Measurements from ENCODE around the gene DBT.

The DBT gene

DNA sequence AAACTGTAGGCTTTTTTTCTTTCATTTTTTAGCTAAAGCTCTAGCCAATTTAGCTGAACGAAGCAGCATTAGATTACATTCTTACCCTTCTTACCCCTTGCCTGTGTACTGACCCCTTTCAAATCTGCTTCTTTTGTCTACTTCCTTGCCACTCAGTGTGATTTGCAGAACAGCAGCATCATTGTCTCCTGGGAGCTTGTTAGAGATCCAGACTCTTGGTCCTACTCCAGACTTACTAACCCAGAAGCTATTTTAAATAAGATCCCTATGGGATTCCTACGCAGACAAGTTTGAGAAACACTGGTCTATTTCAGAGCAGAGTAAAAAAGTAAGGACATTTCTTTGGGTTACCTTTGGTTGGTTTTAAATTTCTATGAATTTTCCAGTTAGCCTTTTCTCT, 85.4 kb downstream of the DBT start:
- peak overlapping the region in 1 of 11 experiments; percentile 27; a peak in 1 of 22 replicates for H3K4me2 ChIP-seq
- no peaks in the 10 kb centered on the region for H3K36me3 ChIP-seq
- no peaks in the 10 kb centered on the region for H3K27me3 ChIP-seq
- no peak overlapping the region for H3K4me3 ChIP-seq
- no peak overlapping the region for H3K9ac ChIP-seq
- no peak overlapping the region for H3K27ac ChIP-seq
- no peaks in the 10 kb centered on the region for H3K9me3 ChIP-seq (replicated peaks in 1 of 11)
- no peaks in the 10 kb centered on the region for H4K20me1 ChIP-seq
- peaks cover 0 to 7% (median 0%) of the 10 kb centered on the region in 10 experiments; a peak in 5 of 20 replicates for H3K4me1 ChIP-seq
- no peak for TF ChIP-seq Cebpa-rat (IDR thresholded peaks at IDR 0.05)

DNA sequence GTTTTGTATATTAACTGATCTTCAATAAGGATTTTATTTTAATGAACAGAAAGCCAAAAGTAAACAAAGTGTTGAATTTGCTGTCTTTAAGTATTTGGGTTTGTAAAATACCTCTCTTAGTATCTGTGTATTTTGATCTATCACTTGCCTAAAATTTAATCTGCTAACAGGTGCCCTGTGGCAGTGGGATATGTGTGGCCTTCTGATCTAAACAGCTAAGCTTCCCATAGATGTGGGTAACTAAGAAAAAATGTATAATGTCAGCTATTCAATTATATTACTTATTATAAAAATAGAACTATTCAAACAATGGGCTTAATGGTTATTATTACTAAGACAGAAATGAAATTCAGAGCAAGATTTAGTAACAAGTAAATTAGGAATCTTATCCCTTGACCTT, 86.8 kb downstream of the DBT start:
- Histone ChIP-seq H3K9ac (no peak overlapping the region), H4K20me1 (no peaks in the 10 kb centered on the region), H3K27me3 (no peaks in the 10 kb centered on the region), H3K27ac (no peak overlapping the region), H3K9me3 (replicated peaks in 1 of 11) (no peaks in the 10 kb centered on the region), H3K4me1 (peaks cover 0 to 7% (median 0%) of the 10 kb centered on the region in 10 experiments; a peak in 5 of 20 replicates), H3K4me3 (no peak overlapping the region), H3K4me2 (no peak overlapping the region), H3K36me3 (no peaks in the 10 kb centered on the region)
- no peak for TF ChIP-seq Cebpa-rat (IDR thresholded peaks at IDR 0.05)

DNA sequence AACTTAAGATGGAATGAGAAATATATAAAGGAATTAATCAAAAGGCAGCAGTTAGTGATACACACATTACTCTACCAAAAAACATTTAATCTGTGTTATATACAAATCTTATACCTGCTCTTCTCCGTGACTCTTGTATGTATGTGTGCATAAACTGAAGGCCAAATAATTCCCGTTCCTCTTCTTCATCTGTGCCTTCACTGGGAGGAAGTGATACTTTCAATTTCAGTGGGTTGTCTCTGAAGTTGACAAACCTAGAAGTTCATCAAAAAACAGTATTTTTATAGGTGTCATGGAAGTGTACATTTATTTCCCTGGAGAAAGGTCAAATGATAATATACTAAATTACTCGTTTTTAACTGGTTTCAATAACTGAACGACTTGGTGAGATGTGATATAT, 97.4 kb downstream of the DBT start:
- H3K27ac ChIP-seq: no peak overlapping the region
- no peaks in the 10 kb centered on the region for H4K20me1 ChIP-seq
- no peak overlapping the region for H3K9ac ChIP-seq
- TF ChIP-seq Cebpa-rat (IDR thresholded peaks at IDR 0.05): no peak
- H3K4me2 ChIP-seq: peak overlapping the region in 3 of 11 experiments; percentile 3 to 36 (median 7); a peak in 3 of 22 replicates
- H3K36me3 ChIP-seq: peaks cover 18 to 41% (median 34%) of the 10 kb centered on the region in 11 experiments
- no peaks in the 10 kb centered on the region for H3K9me3 ChIP-seq (replicated peaks in 1 of 11)
- no peaks in the 10 kb centered on the region for H3K27me3 ChIP-seq
- H3K4me1 ChIP-seq: peaks cover 0 to 18% (median 2%) of the 10 kb centered on the region in 10 experiments; a peak in 7 of 20 replicates
- H3K4me3 ChIP-seq: no peak overlapping the region

DNA sequence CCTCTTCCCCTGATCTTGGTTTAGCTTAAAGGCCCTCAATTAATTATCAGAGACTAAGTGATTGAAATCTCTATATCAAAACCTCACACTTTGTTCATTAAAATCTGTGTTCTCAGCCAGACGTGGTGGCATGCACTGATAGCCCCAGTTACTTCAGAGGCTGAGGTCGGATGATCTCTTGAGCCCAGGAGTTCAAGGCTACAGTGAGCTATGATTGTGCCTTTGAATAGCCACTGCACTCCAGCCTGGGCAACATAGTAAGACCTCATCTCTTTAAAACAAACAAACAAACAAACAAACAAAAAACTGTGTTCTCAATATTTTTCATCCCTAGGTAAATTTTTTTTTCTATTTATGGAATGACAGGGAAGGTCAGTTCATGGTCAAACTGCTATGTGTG, 98.0 kb downstream of the DBT start:
- H3K27me3 ChIP-seq: no peaks in the 10 kb centered on the region
- H3K36me3 ChIP-seq: peaks cover 22 to 47% (median 39%) of the 10 kb centered on the region in 11 experiments
- H3K4me3 ChIP-seq: no peak overlapping the region
- H3K9me3 ChIP-seq (replicated peaks in 1 of 11): no peaks in the 10 kb centered on the region
- no peaks in the 10 kb centered on the region for H4K20me1 ChIP-seq
- H3K4me1 ChIP-seq: peaks cover 0 to 18% (median 2%) of the 10 kb centered on the region in 10 experiments; a peak in 7 of 20 replicates
- H3K4me2 ChIP-seq: peak overlapping the region in 3 of 11 experiments; percentile 3 to 36 (median 7); a peak in 3 of 22 replicates
- H3K9ac ChIP-seq: no peak overlapping the region
- no peak overlapping the region for H3K27ac ChIP-seq
- TF ChIP-seq Cebpa-rat (IDR thresholded peaks at IDR 0.05): no peak

DNA sequence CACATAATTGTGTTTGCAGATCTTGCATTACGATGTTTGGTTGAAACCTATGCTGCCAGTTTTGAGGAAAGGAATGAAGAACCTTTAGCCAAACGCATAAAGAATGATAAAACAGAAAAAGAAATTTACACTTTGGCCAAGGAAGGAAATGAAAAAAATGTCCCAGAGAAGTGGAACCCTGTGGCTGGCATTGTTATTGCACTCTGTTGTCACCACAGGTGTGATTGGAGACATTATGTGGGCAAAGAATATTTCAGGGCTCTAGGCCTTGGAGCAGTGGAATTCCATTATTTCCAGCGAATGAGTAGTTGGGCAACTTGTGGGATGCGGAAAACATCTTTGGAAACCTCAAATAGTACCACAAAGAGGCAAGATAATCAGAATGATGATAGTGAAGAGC, 101.8 kb downstream of the DBT start:
- no peak for TF ChIP-seq Cebpa-rat (IDR thresholded peaks at IDR 0.05)
- Histone ChIP-seq H4K20me1 (no peaks in the 10 kb centered on the region), H3K9ac (no peak overlapping the region), H3K27ac (no peak overlapping the region), H3K4me1 (peaks cover 0 to 18% (median 2%) of the 10 kb centered on the region in 10 experiments; a peak in 7 of 20 replicates), H3K27me3 (no peaks in the 10 kb centered on the region), H3K9me3 (replicated peaks in 1 of 11) (no peaks in the 10 kb centered on the region), H3K4me3 (no peak overlapping the region), H3K4me2 (no peak overlapping the region), H3K36me3 (peaks cover 56 to 85% (median 75%) of the 10 kb centered on the region in 11 experiments)

DNA sequence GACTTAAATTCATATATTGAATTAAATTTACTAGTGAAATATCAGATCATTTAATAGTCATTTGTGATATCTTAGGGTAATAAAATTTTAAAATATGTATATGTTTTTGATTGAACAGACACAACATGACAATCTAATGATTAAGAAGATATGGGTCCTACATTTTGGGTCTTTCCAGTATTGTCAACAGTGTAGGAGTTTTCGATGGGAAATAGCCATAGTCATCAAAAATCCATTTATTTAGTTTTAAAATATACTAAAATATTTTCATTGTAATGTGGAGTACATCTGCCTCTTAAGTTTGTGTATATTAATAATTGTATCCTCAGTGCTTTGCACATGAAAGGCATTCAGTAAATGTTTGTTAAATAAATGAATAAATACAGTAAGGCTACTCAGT, 102.7 kb downstream of the DBT start:
- no peak for TF ChIP-seq Cebpa-rat (IDR thresholded peaks at IDR 0.05)
- H3K27ac ChIP-seq: no peak overlapping the region
- no peaks in the 10 kb centered on the region for H3K9me3 ChIP-seq (replicated peaks in 1 of 11)
- no peak overlapping the region for H3K9ac ChIP-seq
- peaks cover 0 to 9% (median 1%) of the 10 kb centered on the region in 10 experiments; a peak in 7 of 20 replicates for H3K4me1 ChIP-seq
- H4K20me1 ChIP-seq: peaks cover 0 to 3% (median 0%) of the 10 kb centered on the region in 11 experiments; a peak in 1 of 22 replicates
- no peak overlapping the region for H3K4me3 ChIP-seq
- H3K4me2 ChIP-seq: no peak overlapping the region
- H3K36me3 ChIP-seq: peaks cover 64 to 94% (median 83%) of the 10 kb centered on the region in 11 experiments
- no peaks in the 10 kb centered on the region for H3K27me3 ChIP-seq

DNA sequence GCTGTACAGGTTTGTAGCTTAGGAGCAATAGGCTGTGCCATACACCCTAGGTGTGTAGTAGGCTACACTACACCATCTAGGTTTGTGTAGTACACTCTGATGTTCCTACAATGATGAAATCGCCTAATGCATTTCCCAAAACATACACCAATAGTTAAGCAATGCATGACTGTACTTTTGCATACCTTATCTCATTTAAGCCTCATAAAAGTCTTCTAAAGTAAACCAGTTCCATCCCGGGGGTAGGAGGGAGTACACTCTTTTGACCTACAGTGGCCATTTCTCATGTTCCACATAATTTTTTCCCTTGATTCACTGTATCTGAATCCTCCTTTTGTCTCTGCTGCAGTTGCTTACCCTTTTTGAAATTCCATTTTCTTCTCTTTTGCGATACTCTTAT, 104.5 kb downstream of the DBT start:
- Histone ChIP-seq H3K4me2 (no peak overlapping the region), H3K9ac (no peak overlapping the region), H4K20me1 (peaks cover 0 to 3% (median 0%) of the 10 kb centered on the region in 11 experiments; a peak in 2 of 22 replicates), H3K27ac (no peak overlapping the region), H3K27me3 (no peaks in the 10 kb centered on the region), H3K36me3 (peaks cover 82 to 100% (median 95%) of the 10 kb centered on the region in 11 experiments), H3K4me3 (no peak overlapping the region), H3K4me1 (no peaks in the 10 kb centered on the region), H3K9me3 (replicated peaks in 1 of 11) (no peaks in the 10 kb centered on the region)
- TF ChIP-seq Cebpa-rat (IDR thresholded peaks at IDR 0.05): no peak

DNA sequence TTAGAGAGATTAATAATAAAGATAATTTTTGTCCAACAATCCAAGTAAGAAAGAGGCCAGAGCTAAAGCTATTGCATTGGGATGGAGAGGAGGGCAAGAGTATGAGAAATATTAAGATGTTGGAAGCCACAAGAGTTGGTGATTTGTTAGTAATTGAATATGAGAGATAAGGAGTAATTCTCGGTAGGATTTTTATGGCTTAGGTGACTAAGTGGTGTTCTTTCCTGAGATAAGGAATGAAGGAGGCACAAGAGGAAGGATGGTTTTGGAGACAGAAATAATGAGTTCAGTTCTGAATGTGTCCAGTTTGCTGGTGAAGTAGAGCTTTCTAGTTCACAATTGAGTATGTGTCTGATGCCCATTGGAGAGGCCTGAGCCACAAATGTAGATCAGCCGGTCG, 107.3 kb downstream of the DBT start:
- no peak for TF ChIP-seq Cebpa-rat (IDR thresholded peaks at IDR 0.05)
- Histone ChIP-seq H3K4me2 (no peak overlapping the region), H3K9ac (no peak overlapping the region), H3K27ac (no peak overlapping the region), H3K27me3 (no peaks in the 10 kb centered on the region), H3K4me3 (no peak overlapping the region), H3K36me3 (peaks cover 93 to 100% (median 97%) of the 10 kb centered on the region in 11 experiments), H4K20me1 (peaks cover 0 to 3% (median 0%) of the 10 kb centered on the region in 11 experiments; a peak in 2 of 22 replicates), H3K4me1 (no peaks in the 10 kb centered on the region), H3K9me3 (replicated peaks in 1 of 11) (no peaks in the 10 kb centered on the region)

DNA sequence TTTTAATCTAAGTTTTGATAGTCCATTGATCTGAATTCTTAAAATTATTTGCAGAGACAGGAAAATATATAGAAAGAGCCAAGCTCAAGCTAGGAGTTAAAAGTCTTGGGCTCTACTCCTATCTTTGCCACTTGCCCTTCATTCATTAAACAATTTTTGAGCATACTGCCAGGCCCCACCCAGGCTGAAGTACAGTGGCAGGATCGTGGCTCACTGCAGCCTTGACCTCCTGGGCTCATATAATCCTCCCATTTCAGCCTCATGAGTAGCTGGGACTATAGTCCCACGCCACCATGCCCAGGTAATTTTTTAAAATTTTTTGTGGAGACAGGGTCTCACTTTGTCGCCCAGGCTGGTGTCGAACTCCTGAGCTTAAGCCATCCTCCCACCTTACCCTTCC, 108.4 kb downstream of the DBT start:
- no peak overlapping the region for H3K4me3 ChIP-seq
- no peaks in the 10 kb centered on the region for H3K4me1 ChIP-seq
- H4K20me1 ChIP-seq: peaks cover 0 to 3% (median 0%) of the 10 kb centered on the region in 11 experiments; a peak in 2 of 22 replicates
- no peaks in the 10 kb centered on the region for H3K27me3 ChIP-seq
- no peak for TF ChIP-seq Cebpa-rat (IDR thresholded peaks at IDR 0.05)
- H3K9me3 ChIP-seq (replicated peaks in 1 of 11): no peaks in the 10 kb centered on the region
- H3K4me2 ChIP-seq: no peak overlapping the region
- no peak overlapping the region for H3K9ac ChIP-seq
- H3K36me3 ChIP-seq: peaks cover 93 to 99% (median 97%) of the 10 kb centered on the region in 11 experiments
- H3K27ac ChIP-seq: no peak overlapping the region

DNA sequence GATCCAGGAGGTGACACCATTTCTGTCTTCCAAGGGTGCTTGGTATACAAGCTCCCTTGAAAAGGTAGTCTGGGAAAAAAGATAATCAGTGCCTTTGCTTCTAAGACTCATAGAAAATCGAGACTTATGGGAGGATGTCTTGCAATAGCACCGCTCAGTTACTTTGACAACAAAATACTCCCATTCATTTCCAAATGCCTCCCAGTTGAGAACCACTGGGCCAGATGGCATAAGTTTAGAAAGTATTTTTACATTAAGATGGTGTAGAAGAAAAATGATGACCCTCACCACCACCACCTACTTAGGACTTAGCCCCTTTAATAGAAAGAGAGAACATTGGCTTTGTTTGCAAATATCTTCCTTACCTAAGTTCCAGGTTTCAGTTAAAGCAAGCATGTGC, 112.0 kb downstream of the DBT start:
- Histone ChIP-seq H3K4me1 (peaks cover 11 to 23% (median 16%) of the 10 kb centered on the region in 10 experiments; a peak in 19 of 20 replicates), H3K4me3 (no peak overlapping the region), H3K9ac (no peak overlapping the region), H3K4me2 (no peak overlapping the region), H3K36me3 (peaks cover 62 to 73% (median 63%) of the 10 kb centered on the region in 11 experiments), H4K20me1 (peaks cover 0 to 3% (median 0%) of the 10 kb centered on the region in 11 experiments; a peak in 2 of 22 replicates), H3K27me3 (no peaks in the 10 kb centered on the region), H3K27ac (no peak overlapping the region), H3K9me3 (replicated peaks in 1 of 11) (no peaks in the 10 kb centered on the region)
- TF ChIP-seq Cebpa-rat (IDR thresholded peaks at IDR 0.05): no peak
